IMR-90 (cell line): ENCODE measurements around the gene TMED4. TPM values are rescaled to one million over a fixed set of nuclear protein-coding genes. Genes with fewer than 3 reads are reported as not detected.

Experiments
- ATAC-seq: fragments of 200-7000 bp; cut with Tn5 transposase; 2 replicates; pipeline ENCODE4 v1.9.1; 2020; ENCODE audit warnings: low read depth, mild to moderate bottlenecking, moderate library complexity
- BruUV-seq: library from RNA; stranded (reverse); fragments of 400-500 nt; replicated peaks from 2 replicates; lab custom pipeline; 2021; lab: Mats Ljungman, UMichigan
- CTCF ChIA-PET: fragments of 300-600 bp; formaldehyde crosslinking; extraction: SDS; loops from one replicate; lab custom pipeline; 2021; ENCODE audit warnings: antibody characterized with exemption; lab: Yijun Ruan, JAX
- POLR2A ChIA-PET: fragments of 300-600 bp; sonication (Branson Sonifier 250); formaldehyde crosslinking; loops from one replicate; lab custom pipeline; 2022; ENCODE audit warnings: antibody characterized with exemption; ENCODE audit not compliant: unreplicated experiment; lab: Charles Lee
- DNase-seq: peaks from one replicate; pipeline ENCODE4 v3.0.0; 2013
- H2AFZ ChIP-seq: replicated peaks from 2 replicates; pipeline ENCODE3; 2013; ENCODE audit warnings: low read length, mild to moderate bottlenecking; ENCODE audit not compliant: poor library complexity
- H2AK5ac ChIP-seq: 2 replicates; pipeline ENCODE4 v1.6.1; 2013; ENCODE audit warnings: low read depth, low read length, inconsistent platforms
- H2AK9ac ChIP-seq: replicated peaks from 2 replicates; pipeline ENCODE3; 2013; ENCODE audit warnings: mild to moderate bottlenecking, low read depth, low read length, moderate library complexity; ENCODE audit not compliant: poor library complexity
- H2BK120ac ChIP-seq: 2 replicates; pipeline ENCODE4 v1.6.1; 2013; ENCODE audit warnings: low read depth, low read length, inconsistent platforms
- H2BK15ac ChIP-seq: 3 replicates; pipeline ENCODE4 v1.6.1; 2013; ENCODE audit warnings: low read depth, low read length, inconsistent platforms
- H2BK20ac ChIP-seq: 2 replicates; pipeline ENCODE4 v1.6.1; 2013; ENCODE audit warnings: low read depth, mild to moderate bottlenecking, inconsistent platforms, low read length, moderate library complexity
- H2BK5ac ChIP-seq: 2 replicates; pipeline ENCODE4 v1.6.1; 2013; ENCODE audit warnings: mild to moderate bottlenecking, low read depth, low read length, inconsistent platforms; ENCODE audit not compliant: poor library complexity, severe bottlenecking
- H3K14ac ChIP-seq: replicated peaks from 2 replicates; pipeline ENCODE4 v1.6.1; 2013; ENCODE audit warnings: low read depth, low read length, inconsistent platforms
- H3K18ac ChIP-seq: 2 replicates; pipeline ENCODE4 v1.6.1; 2013; ENCODE audit warnings: low read depth, low read length, control low read depth
- H3K23ac ChIP-seq: 2 replicates; pipeline ENCODE4 v1.6.1; 2013; ENCODE audit warnings: low read depth, low read length, inconsistent platforms
- H3K27ac ChIP-seq: 2 replicates; pipeline ENCODE4 v1.5.1; 2013; ENCODE audit warnings: mild to moderate bottlenecking, control low read depth, low read length; ENCODE audit not compliant: insufficient read depth
- H3K27me3 ChIP-seq: 2 replicates; pipeline ENCODE4 v1.6.1; 2013; ENCODE audit warnings: low read length; ENCODE audit not compliant: control insufficient read depth, insufficient read depth
- H3K36me3 ChIP-seq: 2 replicates; pipeline ENCODE4 v1.6.1; 2013; ENCODE audit warnings: low read length, mixed read lengths; ENCODE audit not compliant: control insufficient read depth, insufficient read depth
- H3K4ac ChIP-seq: 2 replicates; pipeline ENCODE4 v1.6.1; 2013; ENCODE audit warnings: low read depth, low read length, inconsistent platforms
- H3K4me1 ChIP-seq: 2 replicates; pipeline ENCODE4 v1.6.1; 2013; ENCODE audit warnings: low read length, mixed read lengths; ENCODE audit not compliant: control insufficient read depth, insufficient read depth
- H3K4me2 ChIP-seq: 2 replicates; pipeline ENCODE4 v1.6.1; 2013; ENCODE audit warnings: low read depth, mild to moderate bottlenecking, control low read depth, low read length, moderate library complexity
- H3K4me3 ChIP-seq: 2 replicates; pipeline ENCODE4 v1.5.1; 2013; ENCODE audit warnings: low read depth, mild to moderate bottlenecking, control low read depth, low read length, moderate library complexity; ENCODE audit not compliant: insufficient read depth
- H3K56ac ChIP-seq: 2 replicates; pipeline ENCODE4 v1.6.1; 2013; ENCODE audit warnings: low read length, inconsistent platforms; ENCODE audit not compliant: insufficient read depth; ENCODE audit errors: extremely low read depth
- H3K79me1 ChIP-seq, 2 experiments: 2 replicates each; pipeline ENCODE4 v1.6.1; 2013; ENCODE audit warnings: low read length in 2 of 2, inconsistent platforms in 1 of 2, low read depth in 1 of 2
- H3K9ac ChIP-seq: 2 replicates; pipeline ENCODE4 v1.6.1; 2013; ENCODE audit warnings: low read depth, low read length, control low read depth
- H3K9me1 ChIP-seq: 2 replicates; pipeline ENCODE4 v1.6.1; 2013; ENCODE audit warnings: low read length, inconsistent platforms; ENCODE audit not compliant: insufficient read depth
- H3K9me3 ChIP-seq: 2 replicates; pipeline ENCODE4 v1.6.1; 2013; ENCODE audit warnings: low read length; ENCODE audit not compliant: control insufficient read depth, insufficient read depth
- H4K20me1 ChIP-seq: 2 replicates; pipeline ENCODE4 v1.6.1; 2013; ENCODE audit warnings: low read length, inconsistent platforms; ENCODE audit not compliant: insufficient read depth
- H4K5ac ChIP-seq: 2 replicates; pipeline ENCODE4 v1.6.1; 2013; ENCODE audit warnings: mild to moderate bottlenecking, low read depth, low read length, control low read depth
- H4K8ac ChIP-seq, 2 experiments: 2 replicates each; pipeline ENCODE4 v1.6.1; 2013; ENCODE audit warnings: low read depth in 2 of 2, low read length in 2 of 2, control low read depth in 1 of 2, inconsistent platforms in 1 of 2
- H4K91ac ChIP-seq: 2 replicates; pipeline ENCODE4 v1.6.1; 2013; ENCODE audit warnings: low read depth, low read length, inconsistent platforms; ENCODE audit not compliant: insufficient read depth
- FOS ChIP-seq: fragments of 150-350 bp; IDR thresholded peaks from 2 replicates; pipeline ENCODE4 v1.6.1; 2016; ENCODE audit warnings: low read depth, low read length
- MXI1 ChIP-seq: IDR thresholded peaks from 2 replicates; pipeline ENCODE4 v1.6.1; 2012; ENCODE audit warnings: low read depth, mild to moderate bottlenecking, low read length, moderate library complexity, borderline replicate concordance
- NFE2L2 ChIP-seq: fragments of 150-350 bp; IDR thresholded peaks from 2 replicates; pipeline ENCODE4 v1.6.1; 2016; ENCODE audit warnings: low read depth, mild to moderate bottlenecking, low read length
- POLR2A ChIP-seq: IDR thresholded peaks from 2 replicates; pipeline ENCODE4 v1.6.1; 2012; ENCODE audit warnings: mild to moderate bottlenecking, low read depth, low read length
- RAD21 ChIP-seq: IDR thresholded peaks from 2 replicates; pipeline ENCODE4 v1.6.1; 2012; ENCODE audit warnings: low read length, improper control_type of control experiment
- RCOR1 ChIP-seq: IDR thresholded peaks from 2 replicates; pipeline ENCODE4 v1.6.1; 2012; ENCODE audit warnings: mild to moderate bottlenecking, low read length, improper control_type of control experiment; ENCODE audit not compliant: insufficient replicate concordance
- RFX5 ChIP-seq: IDR thresholded peaks from 2 replicates; pipeline ENCODE4 v1.8.0; 2012; ENCODE audit warnings: low read depth, mild to moderate bottlenecking, low read length, moderate library complexity
- SMC3 ChIP-seq: fragments of 150-350 bp; IDR thresholded peaks from 2 replicates; pipeline ENCODE4 v1.6.1; 2016; ENCODE audit warnings: low read depth, mild to moderate bottlenecking, antibody characterized with exemption, low read length, moderate library complexity
- WGBS, 2 experiments: methylation state at CpG; one replicate each; pipeline versions ENCODE4 v1.1.5 to v1.1.7; 2013; ENCODE audit warnings: missing lambda C conversion rate in 2 of 2; ENCODE audit not compliant: insufficient read length in 1 of 2; ENCODE audit errors: extremely low coverage in 2 of 2; 5-methylcytosine and 5-hydroxymethylcytosine counted together
- dilution Hi-C: fragments of 300-500 bp; cut with HindIII; formaldehyde crosslinking; loops from one replicate; pipeline ENCODE4 v1.14.3; 2018; ENCODE audit warnings: low sequenced_read_pairs; ENCODE audit not compliant: unreplicated experiment
- in situ Hi-C: fragments of 300-500 bp; cut with MboI; formaldehyde crosslinking; loops from 3 replicates; pipeline ENCODE4 v1.14.3; 2019; ENCODE audit warnings: low sequenced_read_pairs, inconsistent platforms, mixed read lengths
- intact Hi-C: fragments of 100-400 bp; cut with micrococcal nuclease; formaldehyde crosslinking; loops from 2 replicates; pipeline ENCODE4 v1.10.0; 2022
- polyA plus RNA-seq, 3 experiments: library from polyadenylated mRNA; depleted of rRNA; stranded (reverse); fragments of >200 nt; gene quantifications; 2 replicates each; pipeline ENCODE4 v1.2.3, GENCODE V29; 2012; ENCODE audit warnings: low replicate concordance in 1 of 3
- total RNA-seq: library from RNA; depleted of rRNA; stranded (reverse); fragments of >200 nt; gene quantifications from 2 replicates; pipeline ENCODE4 v1.2.3, GENCODE V29; 2012
- TF ChIP-seq, protein P1 (sequence below): fragments of 150-350 bp; IDR thresholded peaks from 2 replicates; pipeline ENCODE4 v1.6.1; 2017; ENCODE audit warnings: mild to moderate bottlenecking, antibody characterized with exemption, low read length, low read depth
- TF ChIP-seq, protein P2 (sequence below): fragments of 150-350 bp; IDR thresholded peaks from 2 replicates; pipeline ENCODE4 v1.6.1; 2016; ENCODE audit warnings: low read depth, mild to moderate bottlenecking, low read length, moderate library complexity, borderline replicate concordance

TMED4 gene
- total and polyA plus RNA-seq, 2 of the 4 experiments (the other 2 are of a cell fraction), result 58.6 to 92.7 TPM

DNA sequence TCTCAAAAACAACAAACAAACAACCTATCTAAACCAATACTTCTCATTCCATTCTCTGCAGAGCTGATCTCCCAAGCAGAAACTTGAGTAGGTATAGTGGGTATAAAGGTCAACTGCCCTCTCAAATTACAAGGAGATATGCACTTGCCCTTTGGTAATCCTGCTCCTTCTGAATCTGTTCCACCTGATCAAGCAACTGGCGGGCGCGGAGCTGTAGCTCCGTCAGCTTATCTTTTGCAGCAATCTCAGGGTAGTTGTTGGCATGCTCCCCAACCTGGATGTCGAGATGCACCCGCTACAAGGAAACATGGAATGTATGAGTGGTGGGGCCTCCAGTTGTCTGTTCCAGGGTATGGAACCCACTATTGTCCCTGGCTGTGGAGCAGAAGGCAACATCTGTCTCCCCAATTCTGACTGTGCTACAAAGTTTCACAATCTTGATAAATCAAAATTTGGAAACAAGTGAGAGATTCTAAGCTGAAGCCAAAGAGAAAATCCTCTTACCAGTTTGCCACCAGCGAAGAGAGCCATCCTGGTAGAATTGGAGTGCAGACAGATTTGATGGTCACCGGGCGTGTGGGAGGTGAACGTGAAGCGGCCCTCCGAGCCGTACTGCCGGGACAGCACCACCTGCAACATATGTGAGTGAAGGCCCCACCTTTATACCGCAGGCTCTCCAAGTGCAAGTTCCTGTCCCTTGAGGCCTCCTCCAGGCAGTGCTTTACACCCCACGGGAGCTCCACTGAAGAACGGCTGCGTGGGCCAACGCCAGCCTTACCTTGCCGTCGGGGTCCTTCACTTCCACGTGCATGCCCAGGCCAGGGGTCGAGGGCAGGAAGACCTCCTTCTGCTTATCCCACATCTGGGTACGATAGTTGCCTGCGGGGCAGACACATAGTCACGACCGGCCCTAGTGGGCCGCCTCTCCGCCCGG, 819 bp downstream of the TMED4 start:
- no peaks in the 10 kb centered on the region for H3K9me3 ChIP-seq
- H2BK15ac ChIP-seq, result no peak overlapping the region
- peak overlapping the region; percentile 81 for H3K27ac ChIP-seq
- H3K9ac ChIP-seq, result peak overlapping the region; percentile 91
- H4K20me1 ChIP-seq, result no peaks in the 10 kb centered on the region
- no peak overlapping the region; the same call in 1 of the 2 replicates for H2BK120ac ChIP-seq
- peak overlapping the region; percentile 96 for H4K5ac ChIP-seq
- peaks cover 16% of the 10 kb centered on the region for H3K36me3 ChIP-seq
- H3K4ac ChIP-seq, result peak overlapping the region; percentile 86
- H3K9me1 ChIP-seq, result peaks cover 4% of the 10 kb centered on the region
- H3K23ac ChIP-seq, result peak overlapping the region; percentile 57
- peak overlapping the region; percentile 56 to 95 for H4K8ac ChIP-seq
- dilution Hi-C loops (no loop called here), in situ Hi-C loops (no loop called here), intact Hi-C loops (no loop called here)
- H3K27me3 ChIP-seq, result no peaks in the 10 kb centered on the region
- peak overlapping the region; percentile 90 for H2AFZ ChIP-seq
- BruUV-seq, result no TSS peak
- ChIA-PET CTCF (interaction anchor here (0.8 to 1.1 kb wide), 3 partner anchors 15 to 418 kb away, joined by 3 to 4 read pairs (median 4); no protein-coding TSS in a partner anchor), POLR2A (no interaction called here)
- peak overlapping the region; percentile 85; the same call in 1 of the 2 replicates for H4K91ac ChIP-seq
- H3K79me1 ChIP-seq, result peaks cover 18 to 32% of the 10 kb centered on the region in 2 experiments
- H3K4me3 ChIP-seq, result peak overlapping the region; percentile 91
- ATAC-seq (peak; percentile 2), DNase-seq (no peak)
- no peak overlapping the region for H3K18ac ChIP-seq
- 12% methylated on average over 19 of the region's 30 CpGs; no CpG with 5 or more reads in 1 of the 2 experiments for WGBS, 2 experiments
- TF ChIP-seq RCOR1 (no peak), FOS (no peak), SMC3 (no peak), NFE2L2 (no peak), POLR2A (no peak), RAD21 (no peak), RFX5 (no peak), MXI1 (no peak)
- TF ChIP-seq, protein P1, sequence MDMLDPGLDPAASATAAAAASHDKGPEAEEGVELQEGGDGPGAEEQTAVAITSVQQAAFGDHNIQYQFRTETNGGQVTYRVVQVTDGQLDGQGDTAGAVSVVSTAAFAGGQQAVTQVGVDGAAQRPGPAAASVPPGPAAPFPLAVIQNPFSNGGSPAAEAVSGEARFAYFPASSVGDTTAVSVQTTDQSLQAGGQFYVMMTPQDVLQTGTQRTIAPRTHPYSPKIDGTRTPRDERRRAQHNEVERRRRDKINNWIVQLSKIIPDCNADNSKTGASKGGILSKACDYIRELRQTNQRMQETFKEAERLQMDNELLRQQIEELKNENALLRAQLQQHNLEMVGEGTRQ, result no peak
- TF ChIP-seq, protein P2, sequence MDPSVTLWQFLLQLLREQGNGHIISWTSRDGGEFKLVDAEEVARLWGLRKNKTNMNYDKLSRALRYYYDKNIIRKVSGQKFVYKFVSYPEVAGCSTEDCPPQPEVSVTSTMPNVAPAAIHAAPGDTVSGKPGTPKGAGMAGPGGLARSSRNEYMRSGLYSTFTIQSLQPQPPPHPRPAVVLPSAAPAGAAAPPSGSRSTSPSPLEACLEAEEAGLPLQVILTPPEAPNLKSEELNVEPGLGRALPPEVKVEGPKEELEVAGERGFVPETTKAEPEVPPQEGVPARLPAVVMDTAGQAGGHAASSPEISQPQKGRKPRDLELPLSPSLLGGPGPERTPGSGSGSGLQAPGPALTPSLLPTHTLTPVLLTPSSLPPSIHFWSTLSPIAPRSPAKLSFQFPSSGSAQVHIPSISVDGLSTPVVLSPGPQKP, result no peak
- no peak overlapping the region for H2BK20ac ChIP-seq
- peaks cover 8% of the 10 kb centered on the region for H3K4me1 ChIP-seq
- peak overlapping the region; percentile 95 for H3K14ac ChIP-seq
- peak overlapping the region; percentile 96 for H2AK5ac ChIP-seq
- peak overlapping the region; percentile 99 for H2AK9ac ChIP-seq
- peak overlapping the region; percentile 98 for H3K4me2 ChIP-seq
- peak overlapping the region; percentile 85 for H2BK5ac ChIP-seq
- H3K56ac ChIP-seq, result no peak overlapping the region; the same call in 1 of the 2 replicates
